SJSA1 (cell line): ENCODE results near the gene SAMD4A. TPM values are rescaled to one million over a fixed set of nuclear protein-coding genes. Genes with fewer than 3 reads are reported as not detected.

Experiments used
- DNase-seq, 2 experiments: peaks; one replicate each; pipeline ENCODE4 v3.0.0-alpha.2; 2015 to 2020; ENCODE audit warnings: low spot score in 2 of 2, low read depth in 1 of 2
- H3K27ac ChIP-seq: fragments of 250-450 bp; sonication (Bioruptor Pico); 2 replicates; pipeline ENCODE4 v1.5.1; 2020; ENCODE audit warnings: mild to moderate bottlenecking, moderate library complexity
- H3K27me3 ChIP-seq: fragments of 250-450 bp; sonication (Bioruptor Pico); replicated peaks from 2 replicates; pipeline ENCODE4 v1.5.1; 2020; ENCODE audit warnings: mild to moderate bottlenecking, moderate library complexity
- H3K36me3 ChIP-seq: fragments of 250-450 bp; sonication (Bioruptor Pico); 2 replicates; pipeline ENCODE4 v1.5.1; 2020; ENCODE audit warnings: mild to moderate bottlenecking
- H3K4me1 ChIP-seq: fragments of 250-450 bp; sonication (Bioruptor Pico); replicated peaks from 2 replicates; pipeline ENCODE4 v1.6.1; 2021; ENCODE audit warnings: mild to moderate bottlenecking
- H3K4me3 ChIP-seq: fragments of 250-450 bp; sonication (Bioruptor Pico); 2 replicates; pipeline ENCODE4 v1.5.1; 2020; ENCODE audit warnings: mild to moderate bottlenecking
- H3K9me3 ChIP-seq: fragments of 250-450 bp; sonication (Bioruptor Pico); replicated peaks from 2 replicates; pipeline ENCODE4 v1.5.1; 2020; ENCODE audit warnings: mild to moderate bottlenecking
- total RNA-seq: library from RNA; depleted of rRNA; stranded (reverse); fragments of >200 nt; shearing (Covaris generic); gene quantifications from 2 replicates; pipeline ENCODE4 v1.2.3, GENCODE V29; 2014

Gene SAMD4A
- total RNA-seq, 1 experiment from 2014 or later: 31.6 TPM

DNA sequence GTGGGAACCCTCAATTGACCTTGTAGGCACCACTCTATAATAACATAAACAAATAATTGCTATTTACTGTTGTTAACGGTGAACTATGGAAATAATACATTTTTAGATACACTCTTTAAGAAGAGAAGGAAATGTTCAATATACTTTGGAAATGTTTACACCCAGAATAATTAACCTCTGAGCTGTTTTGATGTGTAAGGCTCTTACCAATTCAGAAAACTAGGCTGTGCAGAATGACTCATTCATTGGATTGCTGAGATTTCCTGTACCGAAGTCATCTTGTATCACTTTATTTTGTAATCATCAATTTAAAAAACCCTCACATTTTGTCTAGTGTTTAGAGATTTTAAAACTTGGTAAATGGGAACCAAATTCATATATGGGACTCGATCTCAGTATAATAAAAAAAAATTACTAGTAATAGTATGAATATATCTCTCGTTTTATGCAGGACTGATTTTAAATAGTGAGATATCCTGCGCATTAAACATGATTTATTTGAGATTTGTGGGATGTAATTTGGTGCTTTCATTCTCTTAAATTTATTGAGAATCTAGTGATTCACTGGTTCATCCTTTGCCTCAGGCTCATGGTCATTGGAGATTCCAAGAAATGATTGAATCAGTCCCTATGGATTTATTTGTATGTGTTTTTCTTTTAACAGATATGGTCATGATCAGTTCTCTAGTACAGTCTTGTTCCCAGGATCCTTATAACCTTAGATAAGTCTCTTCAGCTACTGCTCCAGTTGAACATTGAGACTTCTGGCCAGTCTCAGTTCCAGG, 3.9 kb downstream of the SAMD4A start:
- Histone ChIP-seq H3K36me3 (peaks cover 69% of the 10 kb centered on the region), H3K9me3 (peaks cover 9% of the 10 kb centered on the region), H3K27ac (peak overlapping the region; percentile 93), H3K27me3 (no peaks in the 10 kb centered on the region), H3K4me3 (peak overlapping the region; percentile 95), H3K4me1 (peaks cover 44% of the 10 kb centered on the region)
- DNase-seq: peak in 1 of 2 experiments; percentile 65

DNA sequence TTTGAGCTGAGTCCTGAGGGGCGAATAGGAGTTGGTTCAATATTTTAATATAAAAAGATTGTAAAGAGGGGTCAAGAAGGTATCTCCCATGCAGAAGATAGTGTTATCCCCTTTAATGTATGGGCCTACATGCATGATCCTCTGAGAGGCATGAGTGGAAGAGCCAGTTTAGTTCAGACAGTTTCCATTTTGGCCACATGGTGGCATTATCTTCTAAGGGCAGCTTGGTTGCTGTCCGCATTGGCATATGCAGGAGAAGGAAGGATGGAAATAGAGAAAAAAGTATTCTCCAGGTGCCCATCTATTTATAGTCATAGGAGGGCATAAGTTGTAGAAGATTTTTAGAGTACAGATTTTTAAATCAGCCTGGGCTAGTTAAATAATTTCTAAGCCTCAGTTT, 5.4 kb downstream of the SAMD4A start:
- H3K4me3 ChIP-seq: no peak overlapping the region
- DNase-seq: no peak
- no peak overlapping the region for H3K27ac ChIP-seq
- no peaks in the 10 kb centered on the region for H3K27me3 ChIP-seq
- H3K4me1 ChIP-seq: peaks cover 58% of the 10 kb centered on the region
- peaks cover 73% of the 10 kb centered on the region for H3K36me3 ChIP-seq
- H3K9me3 ChIP-seq: peaks cover 9% of the 10 kb centered on the region

DNA sequence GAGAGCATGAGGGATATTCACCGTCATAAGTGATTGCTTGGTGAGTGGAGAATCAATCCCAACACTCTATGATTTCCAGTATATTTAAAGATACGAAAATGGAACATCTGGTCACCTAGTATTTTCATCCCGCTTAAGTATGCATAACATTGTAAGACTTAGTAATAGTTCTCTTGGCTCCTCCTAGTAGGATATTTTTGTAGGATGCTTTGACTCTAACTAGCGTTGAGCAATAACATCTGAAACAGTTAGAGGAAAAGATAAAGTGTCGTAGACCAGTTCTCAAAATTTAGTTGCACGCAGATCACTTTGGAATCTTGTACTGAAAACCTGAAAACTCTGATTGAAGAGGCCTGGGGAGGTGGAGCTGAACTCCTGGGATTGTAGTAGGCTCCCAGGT, 7.6 kb downstream of the SAMD4A start:
- H3K4me1 ChIP-seq: peaks cover 64% of the 10 kb centered on the region
- H3K4me3 ChIP-seq: no peak overlapping the region
- no peak for DNase-seq
- peaks cover 9% of the 10 kb centered on the region for H3K9me3 ChIP-seq
- no peaks in the 10 kb centered on the region for H3K27me3 ChIP-seq
- H3K36me3 ChIP-seq: peaks cover 70% of the 10 kb centered on the region
- H3K27ac ChIP-seq: no peak overlapping the region

DNA sequence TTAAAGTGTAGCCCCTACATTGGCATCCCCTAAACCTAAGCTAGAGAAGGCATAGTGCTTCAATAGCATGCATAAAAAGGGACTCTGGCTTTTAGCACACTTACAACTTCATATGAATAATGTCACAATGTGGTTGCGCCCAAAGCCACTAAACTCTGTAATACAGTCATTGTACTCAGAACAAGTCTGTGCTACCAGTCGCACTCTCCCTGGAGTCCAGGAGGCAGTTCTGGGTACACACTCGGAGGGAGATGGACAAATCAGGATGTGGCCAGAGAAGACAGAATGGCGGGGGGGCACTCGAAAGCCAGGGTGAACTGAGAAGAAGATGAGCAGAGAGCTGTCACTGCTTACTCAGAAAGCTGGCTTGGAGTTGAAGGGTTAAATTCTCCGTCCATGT, 10.6 kb downstream of the SAMD4A start:
- H3K4me1 ChIP-seq: peaks cover 53% of the 10 kb centered on the region
- H3K36me3 ChIP-seq: peaks cover 64% of the 10 kb centered on the region
- no peak for DNase-seq
- H3K4me3 ChIP-seq: no peak overlapping the region
- peaks cover under 1% of the 10 kb centered on the region; the same call in 1 of the 2 replicates for H3K9me3 ChIP-seq
- no peak overlapping the region for H3K27ac ChIP-seq
- no peaks in the 10 kb centered on the region for H3K27me3 ChIP-seq

DNA sequence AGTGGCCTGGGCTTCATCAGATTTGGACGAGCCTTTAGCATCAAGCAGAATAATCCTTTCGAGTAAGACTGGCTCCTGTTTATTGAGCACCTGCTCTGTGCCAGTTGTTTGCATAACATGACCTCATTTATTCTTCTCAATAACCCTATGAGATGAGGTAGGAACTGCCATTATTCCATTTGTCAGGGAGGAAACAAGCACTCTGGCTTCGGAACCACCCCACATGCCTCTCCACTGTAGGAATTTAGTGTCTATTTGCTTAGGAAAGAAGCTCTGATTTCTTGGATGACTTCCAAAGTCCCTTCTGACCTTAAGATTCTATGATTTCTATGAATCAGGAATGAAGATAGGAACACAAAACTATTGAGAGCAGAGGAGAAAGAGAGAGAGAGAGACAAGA, 11.0 kb downstream of the SAMD4A start:
- peak in 1 of 2 experiments; percentile 49 for DNase-seq
- Histone ChIP-seq H3K27me3 (no peaks in the 10 kb centered on the region), H3K4me3 (no peak overlapping the region), H3K36me3 (peaks cover 62% of the 10 kb centered on the region), H3K9me3 (no peaks in the 10 kb centered on the region), H3K27ac (no peak overlapping the region), H3K4me1 (peaks cover 51% of the 10 kb centered on the region)

DNA sequence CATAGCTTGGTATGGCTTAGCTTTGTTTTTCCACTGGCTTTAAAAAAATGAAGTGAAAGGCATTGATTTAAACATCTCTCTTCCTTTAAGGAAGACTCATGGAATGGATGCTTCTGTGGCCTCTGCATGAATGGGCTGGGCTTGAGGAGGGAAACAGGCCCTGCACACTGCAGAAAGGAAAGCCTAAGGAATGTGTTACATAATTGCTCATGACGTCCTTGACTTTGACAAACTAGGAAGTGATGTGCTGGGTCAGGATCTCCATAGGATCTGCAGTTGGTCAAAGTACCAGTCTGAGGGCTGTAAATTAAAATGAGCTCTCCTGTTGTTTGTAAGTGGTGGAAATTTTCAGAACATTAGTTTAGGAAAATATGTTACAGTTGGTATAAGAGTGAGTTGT, 12.7 kb downstream of the SAMD4A start:
- Histone ChIP-seq H3K4me3 (no peak overlapping the region), H3K36me3 (peaks cover 55% of the 10 kb centered on the region), H3K27ac (no peak overlapping the region), H3K9me3 (no peaks in the 10 kb centered on the region), H3K27me3 (no peaks in the 10 kb centered on the region), H3K4me1 (peaks cover 45% of the 10 kb centered on the region)
- DNase-seq: no peak

DNA sequence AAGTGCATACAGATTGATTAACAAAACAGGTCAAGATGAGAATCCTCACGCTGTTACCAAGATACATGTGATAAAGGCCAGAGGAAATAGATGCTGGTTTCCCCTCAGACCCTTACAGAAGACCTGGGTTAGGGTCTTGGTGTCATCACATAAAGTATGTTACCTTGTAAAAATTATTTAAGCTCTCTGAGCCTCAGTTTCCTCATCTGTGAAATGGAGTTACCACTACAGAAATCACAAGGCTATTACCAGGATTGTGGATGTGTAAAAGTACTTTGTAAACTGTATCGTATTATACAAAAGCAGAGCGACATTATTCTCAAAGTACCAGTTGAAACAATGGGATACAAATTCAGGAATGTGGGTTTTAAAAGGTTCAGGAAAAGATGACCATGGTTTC, 14.0 kb downstream of the SAMD4A start:
- Histone ChIP-seq H3K4me1 (peaks cover 39% of the 10 kb centered on the region), H3K4me3 (no peak overlapping the region), H3K27ac (no peak overlapping the region), H3K27me3 (no peaks in the 10 kb centered on the region), H3K36me3 (peaks cover 59% of the 10 kb centered on the region), H3K9me3 (no peaks in the 10 kb centered on the region)
- DNase-seq: no peak

DNA sequence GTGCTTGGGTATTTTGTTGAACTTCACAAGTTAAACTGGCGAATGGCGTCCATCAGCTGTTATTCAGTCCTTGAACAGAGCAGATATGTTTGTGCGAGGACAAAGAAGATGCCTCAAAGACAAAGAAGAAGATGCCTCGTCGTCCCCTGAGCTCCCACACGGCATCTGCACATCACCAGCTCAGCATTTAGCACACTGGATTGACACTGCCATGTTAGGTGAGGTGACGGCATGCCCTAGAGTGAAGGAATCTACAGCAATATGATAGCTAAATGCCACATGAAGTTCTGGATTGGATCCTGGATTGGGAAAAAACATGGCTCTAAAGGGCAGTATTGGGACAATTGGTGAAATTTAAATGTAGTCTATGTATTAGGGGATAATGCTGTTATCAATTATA, 15.4 kb downstream of the SAMD4A start:
- H3K27me3 ChIP-seq: no peaks in the 10 kb centered on the region
- no peak overlapping the region for H3K27ac ChIP-seq
- peaks cover 52% of the 10 kb centered on the region for H3K36me3 ChIP-seq
- peaks cover 25% of the 10 kb centered on the region for H3K4me1 ChIP-seq
- no peak overlapping the region for H3K4me3 ChIP-seq
- no peak for DNase-seq
- H3K9me3 ChIP-seq: no peaks in the 10 kb centered on the region

DNA sequence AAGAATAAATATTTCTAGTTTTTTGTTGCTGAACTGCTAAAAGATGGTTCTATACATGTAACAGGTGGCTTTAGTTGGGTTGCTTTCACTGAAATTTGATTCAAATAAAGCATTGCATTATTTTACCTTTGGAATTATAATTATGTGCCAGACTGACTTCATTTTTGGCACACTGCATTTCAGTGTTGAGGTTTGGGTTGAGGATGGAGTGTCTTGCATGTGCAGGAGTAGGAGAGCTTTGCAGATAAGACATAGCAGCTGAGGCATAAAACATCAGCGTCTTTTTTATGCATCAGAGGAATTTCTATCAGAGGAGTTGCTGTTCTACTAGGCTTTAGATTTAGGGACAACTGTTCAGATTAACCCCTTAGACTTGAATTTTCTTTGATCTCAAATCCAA, 17.2 kb downstream of the SAMD4A start:
- H3K9me3 ChIP-seq: no peaks in the 10 kb centered on the region
- H3K27ac ChIP-seq: no peak overlapping the region
- H3K27me3 ChIP-seq: no peaks in the 10 kb centered on the region
- H3K4me1 ChIP-seq: peaks cover 19% of the 10 kb centered on the region
- H3K36me3 ChIP-seq: peaks cover 46% of the 10 kb centered on the region
- no peak overlapping the region for H3K4me3 ChIP-seq
- DNase-seq: no peak

DNA sequence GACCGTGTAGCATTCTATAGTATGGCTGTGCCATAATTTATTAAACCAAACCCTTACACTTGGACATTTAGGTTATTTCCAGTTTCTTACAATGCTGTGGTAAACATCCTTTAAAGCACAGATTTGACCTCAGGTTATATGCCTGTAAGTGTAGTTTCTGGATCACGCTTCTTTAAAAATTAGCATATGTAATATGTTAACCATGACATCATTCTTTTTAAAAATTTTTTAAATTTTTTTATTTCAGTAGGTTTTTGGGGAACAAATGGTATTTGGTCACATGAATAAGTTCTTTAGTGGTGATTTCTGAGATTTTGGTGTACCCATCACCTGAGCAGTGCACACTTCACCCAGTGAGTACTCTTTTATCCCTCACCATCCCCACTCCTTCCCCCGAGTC, 18.3 kb downstream of the SAMD4A start:
- DNase-seq: no peak
- H3K27me3 ChIP-seq: no peaks in the 10 kb centered on the region
- peaks cover 39% of the 10 kb centered on the region for H3K36me3 ChIP-seq
- peaks cover 26% of the 10 kb centered on the region for H3K4me1 ChIP-seq
- H3K9me3 ChIP-seq: no peaks in the 10 kb centered on the region
- no peak overlapping the region for H3K4me3 ChIP-seq
- no peak overlapping the region for H3K27ac ChIP-seq

DNA sequence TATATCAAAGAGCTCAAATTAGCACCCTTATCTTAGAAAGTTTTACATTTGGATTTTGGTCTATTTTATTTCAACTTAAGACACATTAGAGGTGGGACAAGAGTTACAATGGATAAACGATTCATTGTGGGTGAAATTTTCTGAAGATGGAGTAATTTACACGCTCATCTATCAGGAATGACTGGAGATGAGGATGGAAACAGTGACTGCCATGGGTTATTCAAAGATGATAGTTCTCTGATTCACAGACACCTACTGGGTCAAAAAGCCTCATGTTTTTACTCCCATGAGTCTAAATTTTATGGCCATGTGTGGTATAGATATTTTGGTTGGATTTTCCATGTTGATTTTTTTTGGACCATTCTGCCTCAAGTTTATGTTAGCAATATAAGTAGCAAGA, 22.1 kb downstream of the SAMD4A start:
- H3K27ac ChIP-seq: no peak overlapping the region
- no peak for DNase-seq

DNA sequence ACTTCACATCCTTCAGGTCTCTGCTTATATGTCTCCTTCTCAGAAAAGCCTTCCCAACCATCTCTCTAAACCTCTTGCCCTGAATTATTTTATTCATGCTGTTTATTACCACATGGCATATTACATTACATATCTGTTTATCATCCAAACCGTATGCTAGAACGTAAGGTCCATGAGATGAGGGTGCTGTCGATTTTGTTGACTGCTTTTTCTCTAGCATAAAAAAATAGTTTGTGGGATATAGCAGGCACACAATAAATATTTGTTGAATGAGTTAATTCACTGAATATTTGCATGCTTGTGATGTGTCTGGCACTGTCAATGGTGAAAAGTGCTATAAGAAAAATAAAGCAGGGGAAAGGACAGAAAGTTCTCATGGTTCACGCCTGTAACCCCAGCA, 22.9 kb downstream of the SAMD4A start:
- H3K27ac ChIP-seq: peak overlapping the region; percentile 20; the same call in 1 of the 2 replicates
- peaks cover 13% of the 10 kb centered on the region; the same call in 1 of the 2 replicates for H3K36me3 ChIP-seq
- H3K4me1 ChIP-seq: peaks cover 59% of the 10 kb centered on the region
- no peaks in the 10 kb centered on the region for H3K27me3 ChIP-seq
- no peaks in the 10 kb centered on the region for H3K9me3 ChIP-seq
- no peak overlapping the region for H3K4me3 ChIP-seq
- DNase-seq: no peak

More for the DNA sequence above, 22.1 kb downstream of the SAMD4A start:
- Histone ChIP-seq H3K9me3 (no peaks in the 10 kb centered on the region), H3K36me3 (peaks cover 16% of the 10 kb centered on the region), H3K4me3 (no peak overlapping the region), H3K27me3 (no peaks in the 10 kb centered on the region), H3K4me1 (peaks cover 54% of the 10 kb centered on the region)

DNA sequence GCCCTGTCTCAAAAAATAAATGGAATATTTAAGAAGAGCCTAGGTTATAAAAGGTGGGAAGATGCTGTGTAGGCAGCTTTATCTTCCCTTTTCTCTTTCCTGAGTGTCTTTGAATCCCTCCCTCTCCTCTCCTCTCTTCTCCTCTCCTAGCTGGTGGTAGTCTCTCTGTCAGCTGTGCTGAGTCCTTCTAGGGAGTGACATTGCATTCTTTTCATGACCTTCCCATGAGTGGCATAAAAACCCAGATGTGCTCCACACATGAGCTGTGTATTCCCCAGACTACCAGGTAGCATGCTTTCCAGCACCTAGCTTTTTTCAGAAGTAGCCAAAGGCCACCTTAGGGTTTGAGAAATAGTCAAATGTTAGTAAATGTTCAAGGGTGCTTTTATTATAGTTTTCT, 23.6 kb downstream of the SAMD4A start:
- DNase-seq: no peak
- Histone ChIP-seq H3K9me3 (no peaks in the 10 kb centered on the region), H3K27ac (peak overlapping the region; percentile 20; the same call in 1 of the 2 replicates), H3K4me1 (peaks cover 59% of the 10 kb centered on the region), H3K27me3 (no peaks in the 10 kb centered on the region), H3K36me3 (peaks cover 11% of the 10 kb centered on the region; the same call in 1 of the 2 replicates), H3K4me3 (no peak overlapping the region)

DNA sequence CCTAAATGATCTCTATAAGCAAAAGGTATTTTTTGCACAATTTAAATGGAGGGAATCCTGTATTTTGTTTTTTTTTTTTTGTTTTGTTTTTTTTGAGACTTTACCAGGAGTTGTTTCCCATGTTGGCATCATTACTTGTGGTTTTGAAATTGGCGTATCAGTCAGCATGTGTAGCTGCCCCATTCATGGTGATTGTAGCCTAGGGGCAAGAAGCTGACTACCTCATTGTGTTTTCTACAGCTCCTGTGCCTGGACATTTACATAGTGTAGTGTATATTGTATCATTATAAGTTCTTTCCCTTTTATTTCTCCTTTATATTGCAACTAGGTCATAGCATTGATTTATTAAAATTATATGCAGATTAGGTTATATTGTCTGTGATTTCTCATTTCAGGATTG, 24.5 kb downstream of the SAMD4A start:
- H3K27ac ChIP-seq: 0 out of 2 replicates have a peak overlapping the region, but pooled peaks have one; percentile 13
- DNase-seq: peak; percentile 39 to 46
- no peak overlapping the region for H3K4me3 ChIP-seq
- no peaks in the 10 kb centered on the region for H3K9me3 ChIP-seq
- H3K4me1 ChIP-seq: peaks cover 59% of the 10 kb centered on the region
- H3K36me3 ChIP-seq: 0 out of 2 replicates have a peak, but pooled peaks cover 2% of the 10 kb centered on the region
- H3K27me3 ChIP-seq: no peaks in the 10 kb centered on the region
